GM12801 (cell line): ENCODE measurements around the gene PTCH1.

Experiments used
- TF ChIP-seq, protein P1 (sequence below): IDR thresholded peaks from one replicate; pipeline ENCODE4 v1.5.1; 2011; ENCODE audit warnings: control low read depth; ENCODE audit not compliant: insufficient read length; ENCODE audit errors: extremely low read depth

PTCH1 gene

DNA sequence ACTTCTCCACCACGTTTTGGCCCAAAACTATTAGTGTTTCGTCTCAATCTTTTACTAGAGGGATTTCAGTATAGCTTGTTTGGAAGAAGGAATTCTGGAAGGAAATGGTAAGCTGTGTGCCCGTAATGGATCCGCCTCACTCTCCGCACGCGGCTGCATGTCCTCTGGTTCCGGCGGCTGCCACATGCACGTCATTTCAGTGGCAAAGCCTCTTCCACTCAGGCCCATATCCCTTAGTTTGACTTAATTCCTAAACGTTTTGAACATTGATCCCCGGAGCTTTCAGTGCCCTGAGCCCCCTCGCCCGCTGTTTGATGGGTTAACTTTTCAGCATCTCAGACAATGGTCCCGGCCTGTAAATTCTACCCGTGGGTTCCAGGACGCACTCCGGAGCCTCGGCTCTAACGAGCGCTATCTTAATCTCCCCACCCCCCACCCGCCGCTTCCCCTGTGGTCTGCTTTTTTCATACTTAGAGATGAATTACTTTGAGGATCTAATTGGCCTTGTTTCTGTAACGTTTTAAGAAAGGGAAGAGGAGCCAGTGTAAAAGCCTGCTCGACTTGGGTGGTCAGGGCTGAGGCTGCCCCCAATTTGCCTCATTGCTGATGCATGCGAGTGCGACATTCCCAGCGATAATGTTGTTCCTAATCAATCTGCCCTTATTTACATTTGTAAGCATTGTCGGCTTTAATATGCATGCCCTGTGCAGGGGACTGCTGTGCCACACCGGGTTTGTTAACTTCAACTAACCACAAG lies 4.6 kb downstream of the PTCH1 start:
- TF ChIP-seq, protein P1, sequence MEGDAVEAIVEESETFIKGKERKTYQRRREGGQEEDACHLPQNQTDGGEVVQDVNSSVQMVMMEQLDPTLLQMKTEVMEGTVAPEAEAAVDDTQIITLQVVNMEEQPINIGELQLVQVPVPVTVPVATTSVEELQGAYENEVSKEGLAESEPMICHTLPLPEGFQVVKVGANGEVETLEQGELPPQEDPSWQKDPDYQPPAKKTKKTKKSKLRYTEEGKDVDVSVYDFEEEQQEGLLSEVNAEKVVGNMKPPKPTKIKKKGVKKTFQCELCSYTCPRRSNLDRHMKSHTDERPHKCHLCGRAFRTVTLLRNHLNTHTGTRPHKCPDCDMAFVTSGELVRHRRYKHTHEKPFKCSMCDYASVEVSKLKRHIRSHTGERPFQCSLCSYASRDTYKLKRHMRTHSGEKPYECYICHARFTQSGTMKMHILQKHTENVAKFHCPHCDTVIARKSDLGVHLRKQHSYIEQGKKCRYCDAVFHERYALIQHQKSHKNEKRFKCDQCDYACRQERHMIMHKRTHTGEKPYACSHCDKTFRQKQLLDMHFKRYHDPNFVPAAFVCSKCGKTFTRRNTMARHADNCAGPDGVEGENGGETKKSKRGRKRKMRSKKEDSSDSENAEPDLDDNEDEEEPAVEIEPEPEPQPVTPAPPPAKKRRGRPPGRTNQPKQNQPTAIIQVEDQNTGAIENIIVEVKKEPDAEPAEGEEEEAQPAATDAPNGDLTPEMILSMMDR = no peak

DNA sequence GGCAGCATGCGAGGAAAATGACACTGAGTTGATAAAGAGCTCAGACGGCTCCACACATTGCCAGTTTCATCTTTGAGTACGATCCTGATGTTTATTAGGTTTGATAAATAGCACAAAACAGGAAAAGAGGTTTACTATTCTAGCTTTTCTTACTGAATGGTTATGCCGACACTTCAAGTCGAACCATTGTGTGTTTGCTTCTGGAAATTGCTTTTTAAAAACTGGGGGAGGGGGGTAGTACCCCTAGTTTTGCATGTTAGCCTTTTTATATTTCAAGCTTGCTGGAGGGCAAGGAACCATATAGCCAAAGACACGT lies 5.2 kb downstream of the PTCH1 start:
- TF ChIP-seq, protein P1 = no peak

DNA sequence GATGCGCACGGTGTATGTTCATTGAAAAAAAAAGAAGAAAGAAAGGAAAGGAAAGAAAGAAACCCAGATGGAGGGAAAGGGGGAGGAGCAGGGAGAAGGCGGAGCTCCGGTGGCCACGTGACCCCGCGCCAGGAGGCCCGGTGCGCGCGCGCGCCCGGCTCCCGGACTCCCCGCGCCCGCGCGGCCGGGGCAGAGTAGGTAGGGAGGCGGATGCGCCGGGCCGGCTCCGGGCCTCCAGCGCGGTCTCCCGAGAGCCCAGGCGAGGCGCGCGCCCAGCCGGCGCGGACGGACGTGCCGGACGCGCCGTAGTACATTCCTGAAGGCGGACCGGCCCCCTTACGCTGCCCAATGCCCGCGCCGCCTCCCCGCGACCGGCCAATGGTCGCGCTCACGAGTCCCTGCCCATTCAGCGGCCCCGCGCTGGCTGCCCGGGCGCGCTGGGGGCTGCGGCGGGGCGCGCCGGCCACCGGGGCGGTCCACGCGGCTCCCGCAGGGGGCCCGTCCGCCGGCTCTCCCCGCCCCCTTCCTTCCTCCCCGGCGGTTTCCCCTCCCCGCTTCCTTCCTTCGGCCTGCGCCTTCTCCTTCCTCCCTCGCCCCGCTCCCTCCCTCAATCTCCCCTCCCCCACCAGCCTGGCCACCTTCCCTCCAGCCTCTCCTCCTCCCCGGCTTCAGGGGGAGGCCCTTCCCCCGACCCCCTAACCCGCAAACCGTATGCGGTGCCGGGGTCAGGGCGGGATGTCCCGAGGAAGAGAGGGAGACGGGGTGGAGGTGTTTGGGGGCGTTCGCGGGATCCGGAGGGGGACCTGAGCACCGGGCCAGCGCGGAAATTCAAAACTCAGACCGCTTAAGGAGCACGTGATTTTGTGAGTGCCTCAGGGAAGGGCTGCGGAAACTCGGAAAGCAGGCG lies 5.8 kb downstream of the PTCH1 start:
- TF ChIP-seq, protein P1 = no peak

DNA sequence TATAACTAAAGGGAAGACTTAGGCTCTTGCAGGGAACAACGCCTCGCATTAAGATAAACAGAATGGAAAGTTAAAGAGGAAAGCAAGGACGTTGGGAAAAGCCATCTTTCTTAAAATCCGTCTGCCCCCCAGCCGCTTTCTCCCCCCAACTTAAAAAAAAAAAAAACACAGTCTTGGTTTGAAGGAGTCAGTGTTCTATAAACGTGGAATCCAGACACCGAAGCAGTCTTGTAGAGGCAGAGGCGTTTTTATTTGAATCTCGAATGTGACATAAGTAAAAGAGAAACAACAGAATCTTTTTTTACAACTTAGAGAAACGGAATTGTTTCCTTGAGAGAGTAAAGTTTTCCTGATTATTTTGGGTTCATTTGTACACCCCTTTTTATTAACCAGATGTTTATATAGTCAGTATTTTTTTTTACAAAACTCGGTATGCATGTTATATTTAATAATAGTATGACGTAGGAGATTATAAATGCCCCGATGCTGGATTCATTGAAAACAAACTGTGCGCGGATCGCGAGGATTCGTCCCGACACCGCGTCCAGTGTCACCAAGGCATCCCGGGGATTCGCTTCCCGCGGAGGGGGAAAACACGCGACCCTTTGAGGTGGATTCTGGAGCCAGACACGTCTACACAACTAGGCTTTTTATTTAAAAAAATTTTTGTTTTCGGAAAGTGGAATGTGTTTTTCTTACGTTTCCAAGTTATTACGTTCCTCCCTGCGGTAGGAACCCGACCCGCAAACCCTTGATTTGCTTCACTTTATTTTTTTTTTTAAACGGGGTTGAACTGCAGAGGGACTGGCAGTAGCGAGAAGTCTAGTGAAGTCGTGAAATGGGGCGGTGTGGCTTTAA lies 6.7 kb downstream of the PTCH1 start:
- TF ChIP-seq, protein P1 = no peak

DNA sequence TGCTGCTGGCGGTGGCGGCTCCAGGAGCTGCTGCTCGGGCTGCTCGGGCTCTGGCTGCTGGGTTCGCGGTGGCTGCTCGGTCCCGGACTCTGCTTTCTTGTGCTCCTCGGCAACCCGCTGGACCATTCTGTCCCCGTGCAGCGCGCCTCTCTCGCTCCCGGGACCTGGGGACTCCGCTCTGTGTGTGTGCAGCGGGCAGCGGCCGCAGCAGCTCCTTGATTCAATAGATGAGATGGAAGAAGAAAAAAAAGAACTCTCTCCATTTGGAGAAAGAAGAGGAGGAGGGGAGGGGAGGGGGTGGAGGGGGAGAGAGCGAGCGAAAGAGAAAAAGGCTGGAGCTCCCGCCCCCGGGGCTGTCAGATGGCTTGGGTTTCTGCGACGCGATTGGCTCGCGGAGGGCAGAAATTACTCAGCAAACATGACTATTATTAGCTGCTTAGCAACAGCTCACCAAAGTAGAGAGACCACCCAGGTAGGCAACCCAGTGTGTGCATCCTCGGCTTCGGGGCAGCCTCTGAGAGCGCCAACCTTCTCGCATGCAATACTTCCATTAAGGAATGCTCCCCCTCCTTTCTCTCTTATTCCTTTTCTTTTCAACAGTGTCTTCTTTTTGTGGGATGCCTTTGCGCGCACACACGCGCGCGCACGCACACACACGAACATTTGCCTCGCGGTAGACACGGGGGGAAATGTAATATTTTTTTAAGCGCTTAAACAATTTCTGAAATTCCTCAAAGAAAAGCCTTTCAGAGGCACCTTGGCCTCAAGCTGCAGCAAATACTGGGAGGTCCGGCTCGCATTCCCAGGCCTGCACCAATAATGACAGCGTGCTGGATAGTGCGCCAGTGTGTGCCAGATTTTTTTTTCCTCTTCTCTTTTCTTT lies 7.6 kb downstream of the PTCH1 start:
- TF ChIP-seq, protein P1 = no peak

DNA sequence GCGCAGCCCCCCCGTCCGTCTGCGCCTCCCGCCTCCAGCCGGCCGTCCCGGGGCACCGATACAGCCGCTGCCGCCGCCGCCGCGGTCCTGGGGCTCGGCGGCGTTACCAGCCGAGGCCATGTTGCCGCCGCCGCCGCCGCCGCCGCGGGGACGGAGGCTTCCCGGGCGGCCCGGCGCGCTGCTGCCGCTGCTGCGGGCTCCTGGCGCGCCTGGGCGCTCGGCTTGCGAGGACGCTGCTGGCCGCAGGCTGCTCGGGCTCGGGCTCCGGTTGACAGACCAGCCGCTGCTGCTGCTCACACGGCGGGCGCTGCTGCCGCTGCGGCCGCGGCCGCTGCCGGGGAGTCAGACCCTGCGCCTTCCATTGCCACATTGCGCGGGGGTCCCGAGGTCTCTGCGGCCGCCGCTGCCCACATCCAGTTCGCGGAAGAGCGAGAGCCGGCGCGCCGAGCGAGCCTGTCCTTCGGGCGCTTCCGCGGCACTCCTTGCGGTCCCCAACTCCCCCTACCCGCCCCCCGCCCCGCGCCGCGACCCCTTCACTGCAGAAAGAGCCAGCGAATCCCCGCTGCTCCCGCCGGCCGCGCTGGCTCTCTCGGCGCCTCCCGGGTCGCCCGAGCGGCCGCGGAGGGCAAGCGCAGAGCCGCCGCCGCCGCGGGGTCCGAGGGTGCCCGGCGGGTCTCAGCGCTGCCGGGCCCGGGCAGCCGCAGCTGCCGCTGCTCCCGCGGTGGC lies 8.4 kb downstream of the PTCH1 start:
- TF ChIP-seq, protein P1 = no peak
